ENCODE results near the gene ISG20.

Gene ISG20

GRCh38 chr15:88638626-88639372 lies at the start of gene ISG20:
Gene ISG20 (plus strand): TSS chr15:88639016. CDS start chr15:88639367, 351 bp downstream.
- peak; percentile 45 to 56 for TF ChIP-seq CTCF (IDR thresholded peaks at IDR 0.05)
- Histone ChIP-seq H3K27ac (peak within 1 kb of the TSS; percentile 96 to 98), H3K9me3 (no peaks in the 10 kb centered on the region), H3K4me1 (peaks cover 0 to 25% (median 19%) of the 10 kb centered on the region in 4 donors), H3K36me3 (peaks cover 0 to 5% (median 0%) of the 10 kb centered on the region in 3 donors), H3K4me3 (peak within 1 kb of the TSS; percentile 51 to 56), H3K27me3 (no peaks in the 10 kb centered on the region)
- intact Hi-C loops (cut with DNase I; ENCODE audit: low total_unique reads) = no loop called here
- DNase-seq = peak; percentile 96 to 98

- DNase-seq = no peak
- H3K9me3 ChIP-seq = no peaks in the 10 kb centered on the region
- no peaks in the 10 kb centered on the region for H3K27me3 ChIP-seq
These were observed 48.1 kb upstream of the ISG20 start for GRCh38 chr15:88590759-88591158.

GRCh38 chr15:88591384-88591783 lies 47.4 kb upstream of the ISG20 start:
- no peak for TF ChIP-seq CTCF (IDR thresholded peaks at IDR 0.05)
- intact Hi-C loops (cut with DNase I; ENCODE audit: low total_unique reads) = no loop called here
- no peak overlapping the region for H3K4me3 ChIP-seq

More at GRCh38 chr15:88590759-88591158, 48.1 kb upstream of the ISG20 start:
- Histone ChIP-seq H3K4me1 (no peaks in the 10 kb centered on the region), H3K36me3 (no peaks in the 10 kb centered on the region), H3K27ac (no peak overlapping the region), H3K4me3 (no peak overlapping the region)
- no peak for TF ChIP-seq CTCF (IDR thresholded peaks at IDR 0.05)
- intact Hi-C loops (cut with DNase I; ENCODE audit: low total_unique reads) = no loop called here

GRCh38 chr15:88603885-88604284 lies 34.9 kb upstream of the ISG20 start:
- TF ChIP-seq CTCF (IDR thresholded peaks at IDR 0.05) = no peak
- peaks cover 3 to 43% of the 10 kb centered on the region in 2 donors for H3K27me3 ChIP-seq
- peaks cover 0 to 23% (median 17%) of the 10 kb centered on the region in 4 donors for H3K4me1 ChIP-seq
- no peaks in the 10 kb centered on the region for H3K9me3 ChIP-seq
- intact Hi-C loops (cut with DNase I; ENCODE audit: low total_unique reads) = no loop called here
- H3K36me3 ChIP-seq = no peaks in the 10 kb centered on the region
- H3K4me3 ChIP-seq = no peak overlapping the region
- no peak overlapping the region for H3K27ac ChIP-seq
- DNase-seq = no peak

More at GRCh38 chr15:88591384-88591783, 47.4 kb upstream of the ISG20 start:
- no peaks in the 10 kb centered on the region for H3K4me1 ChIP-seq
- H3K27me3 ChIP-seq = no peaks in the 10 kb centered on the region
- H3K36me3 ChIP-seq = no peaks in the 10 kb centered on the region
- no peak overlapping the region for H3K27ac ChIP-seq
- H3K9me3 ChIP-seq = no peaks in the 10 kb centered on the region
- DNase-seq = no peak

- no peak overlapping the region for H3K4me3 ChIP-seq
- no peak for TF ChIP-seq CTCF (IDR thresholded peaks at IDR 0.05)
- no peaks in the 10 kb centered on the region for H3K9me3 ChIP-seq
- peaks cover 0 to 23% (median 17%) of the 10 kb centered on the region in 4 donors for H3K4me1 ChIP-seq
- intact Hi-C loops (cut with DNase I; ENCODE audit: low total_unique reads) = no loop called here
- H3K27ac ChIP-seq = no peak overlapping the region
- no peaks in the 10 kb centered on the region for H3K36me3 ChIP-seq
- H3K27me3 ChIP-seq = peaks cover 3 to 43% of the 10 kb centered on the region in 2 donors
- no peak for DNase-seq
These were observed 34.2 kb upstream of the ISG20 start for GRCh38 chr15:88604381-88605188.

Measured in tibial artery (tissue), 4 donors.